ENCODE measurements around the gene CHID1. TPM values are rescaled to one million over a fixed set of nuclear protein-coding genes. Genes with fewer than 3 reads are reported as not detected.

CHID1 gene
- total and polyA plus RNA-seq, 2 of the 4 experiments (the other 2 are of a cell fraction) = 34.2 to 121 TPM

DNA sequence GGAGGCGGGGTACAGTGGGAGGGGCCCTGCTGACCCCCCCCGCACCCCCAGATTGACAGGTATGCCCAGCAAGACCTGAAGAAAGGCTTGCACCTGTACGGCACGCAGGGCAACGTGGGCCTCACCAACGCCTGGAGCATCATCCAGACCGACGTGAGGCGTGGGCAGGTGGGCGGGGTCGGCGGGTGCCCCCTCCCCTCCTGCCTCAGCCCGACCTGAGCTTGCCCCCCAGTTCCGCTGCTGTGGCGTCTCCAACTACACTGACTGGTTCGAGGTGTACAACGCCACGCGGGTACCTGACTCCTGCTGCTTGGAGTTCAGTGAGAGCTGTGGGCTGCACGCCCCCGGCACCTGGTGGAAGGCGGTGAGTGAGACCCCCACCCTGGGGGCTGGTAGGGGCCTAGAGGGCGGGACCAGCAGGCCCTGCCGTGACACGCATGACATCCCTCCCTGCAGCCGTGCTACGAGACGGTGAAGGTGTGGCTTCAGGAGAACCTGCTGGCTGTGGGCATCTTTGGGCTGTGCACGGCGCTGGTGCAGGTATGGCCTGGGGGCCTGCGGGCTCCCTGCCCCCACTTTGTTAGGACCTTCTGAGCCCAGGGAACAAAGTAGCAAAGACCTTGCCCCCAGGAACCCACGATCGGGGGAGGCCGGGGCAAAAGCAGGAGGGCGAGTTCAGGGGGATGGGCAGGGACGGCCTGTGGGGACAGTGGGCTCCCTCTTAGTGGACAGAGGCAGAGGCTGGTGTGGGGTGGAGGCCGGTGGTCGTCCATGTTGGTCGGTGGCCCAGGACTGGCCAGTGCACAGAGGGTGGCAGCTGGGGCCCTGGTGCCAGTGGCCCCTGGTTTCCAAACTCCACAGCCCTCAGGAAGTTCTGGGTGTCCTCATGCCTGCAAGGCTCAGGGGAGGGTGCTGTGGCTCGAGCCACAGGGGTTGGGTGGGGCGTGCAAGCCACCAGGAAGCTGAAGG lies 44.9 kb downstream of the CHID1 start:
- no peaks in the 10 kb centered on the region for H3K9me3 ChIP-seq (ENCODE audit: control insufficient read depth, insufficient read depth, low read length)
- dilution Hi-C loops (cut with HindIII; ENCODE audit: low sequenced_read_pairs, unreplicated experiment) (no loop called here), in situ Hi-C loops (cut with MboI; ENCODE audit: low sequenced_read_pairs) (no loop called here), intact Hi-C loops (cut with micrococcal nuclease) (no loop called here)
- no peak overlapping the region for H2BK5ac ChIP-seq (ENCODE audit: low read depth, low read length, poor library complexity, severe bottlenecking)
- ChIA-PET POLR2A (ENCODE audit: unreplicated experiment) (no interaction called here), CTCF (no interaction called here)
- no peak overlapping the region for H4K5ac ChIP-seq (ENCODE audit: low read depth, low read length)
- H3K36me3 ChIP-seq (ENCODE audit: control insufficient read depth, insufficient read depth, low read length) = peaks cover 34% of the 10 kb centered on the region; the same call in 1 of the 2 replicates
- H4K8ac ChIP-seq (ENCODE audit: low read depth in 2 of 2, low read length in 2 of 2) = no peak overlapping the region
- H2AFZ ChIP-seq (replicated peaks; ENCODE audit: low read length, poor library complexity) = no peak overlapping the region
- H3K4me1 ChIP-seq (ENCODE audit: control insufficient read depth, insufficient read depth, low read length) = peaks cover 2% of the 10 kb centered on the region; the same call in 1 of the 2 replicates
- H3K4ac ChIP-seq (ENCODE audit: low read depth, low read length) = no peak overlapping the region
- H3K4me3 ChIP-seq (ENCODE audit: insufficient read depth, low read depth, low read length) = no peak overlapping the region
- no peak overlapping the region for H2AK5ac ChIP-seq (ENCODE audit: low read depth, low read length)
- DNase-seq = no peak
- H3K4me2 ChIP-seq (ENCODE audit: low read depth, low read length) = no peak overlapping the region
- no peak for ATAC-seq (ENCODE audit: low read depth)
- no peak overlapping the region for H2BK15ac ChIP-seq (ENCODE audit: low read depth, low read length)
- no peak overlapping the region for H2BK20ac ChIP-seq (ENCODE audit: low read depth, low read length)
- peaks cover 5% of the 10 kb centered on the region for H3K9me1 ChIP-seq (ENCODE audit: insufficient read depth, low read length)
- no peak overlapping the region for H4K91ac ChIP-seq (ENCODE audit: insufficient read depth, low read depth, low read length)
- peaks cover 10 to 38% of the 10 kb centered on the region in 2 experiments; a peak in 3 of 4 replicates for H3K79me1 ChIP-seq (ENCODE audit: low read depth in 1 of 2, low read length in 2 of 2)
- no peak overlapping the region for H2AK9ac ChIP-seq (replicated peaks; ENCODE audit: low read depth, low read length, poor library complexity)
- 91% methylated on average over 11 of the region's 41 CpGs; no CpG with 5 or more reads in 1 of the 2 experiments for WGBS, 2 experiments (ENCODE audit: extremely low coverage in 2 of 2, insufficient read length in 1 of 2)
- peaks cover 41% of the 10 kb centered on the region for H4K20me1 ChIP-seq (ENCODE audit: insufficient read depth, low read length)
- no peak overlapping the region for H2BK120ac ChIP-seq (ENCODE audit: low read depth, low read length)
- no peak overlapping the region for H3K14ac ChIP-seq (replicated peaks; ENCODE audit: low read depth, low read length)
- no peaks in the 10 kb centered on the region for H3K27me3 ChIP-seq (ENCODE audit: control insufficient read depth, insufficient read depth, low read length)
- no TSS peak for BruUV-seq (replicated peaks)
- no peak for TF ChIP-seq MAZ (IDR thresholded peaks at IDR 0.05; ENCODE audit: borderline replicate concordance, low read depth, low read length)
- H3K18ac ChIP-seq (ENCODE audit: low read depth, low read length) = no peak overlapping the region
- H3K23ac ChIP-seq (ENCODE audit: low read depth, low read length) = no peak overlapping the region
- no peak overlapping the region for H3K56ac ChIP-seq (ENCODE audit: extremely low read depth, insufficient read depth, low read length)
- H3K9ac ChIP-seq (ENCODE audit: low read depth, low read length) = no peak overlapping the region
- no peak overlapping the region for H3K27ac ChIP-seq (ENCODE audit: insufficient read depth, low read length)
